H1 (cell line): ENCODE data around the gene CCP110. TPM values are rescaled to one million over a fixed set of nuclear protein-coding genes. Genes with fewer than 3 reads are reported as not detected.

Source experiments
- CTCF ChIA-PET: fragments of 300-600 bp; sonication (Branson Sonifier 250); formaldehyde crosslinking; loops from one replicate; lab custom pipeline; 2021; ENCODE audit not compliant: partially characterized antibody; lab: Charles Lee
- POLR2A ChIA-PET: fragments of 300-600 bp; sonication (Branson Sonifier 250); formaldehyde crosslinking; loops from one replicate; lab custom pipeline; 2021; ENCODE audit warnings: inconsistent platforms; ENCODE audit not compliant: partially characterized antibody; lab: Charles Lee
- DNase-seq, 2 experiments: peaks; one replicate each; pipeline versions ENCODE4 v3.0.0 to v3.0.0-alpha.2; 2010 to 2022; ENCODE audit warnings: low spot score in 2 of 2, low read depth in 1 of 2, mixed read lengths in 1 of 2
- FAIRE-seq: peaks from 2 replicates; lab custom pipeline; 2011; peaks lifted over from hg19 to GRCh38; lab: Jason Lieb, UNC
- H2AFZ ChIP-seq: 2 replicates; pipeline ENCODE4 v1.8.1; 2012; ENCODE audit warnings: low read length, inconsistent platforms
- H2AK5ac ChIP-seq: 2 replicates; pipeline ENCODE4 v1.6.1; 2013; ENCODE audit warnings: low read depth, low read length
- H2BK120ac ChIP-seq: replicated peaks from 2 replicates; pipeline ENCODE3; 2013; ENCODE audit warnings: low read depth, low read length, inconsistent platforms
- H2BK12ac ChIP-seq: 2 replicates; pipeline ENCODE4 v1.6.1; 2013; ENCODE audit warnings: low read depth, low read length
- H2BK15ac ChIP-seq: 2 replicates; pipeline ENCODE4 v1.6.1; 2013; ENCODE audit warnings: low read length
- H2BK20ac ChIP-seq: 2 replicates; pipeline ENCODE4 v1.6.1; 2013; ENCODE audit warnings: low read length
- H2BK5ac ChIP-seq: 2 replicates; pipeline ENCODE4 v1.6.1; 2013; ENCODE audit warnings: low read depth, low read length
- H3K14ac ChIP-seq: 2 replicates; pipeline ENCODE4 v1.6.1; 2013; ENCODE audit warnings: inconsistent platforms; ENCODE audit not compliant: insufficient read length
- H3K18ac ChIP-seq: 2 replicates; pipeline ENCODE4 v1.6.1; 2013; ENCODE audit warnings: low read length; ENCODE audit errors: extremely low read depth
- H3K23ac ChIP-seq: 2 replicates; pipeline ENCODE4 v1.6.1; 2013; ENCODE audit warnings: inconsistent platforms; ENCODE audit not compliant: insufficient read length
- H3K23me2 ChIP-seq: 2 replicates; pipeline ENCODE4 v1.6.1; 2013; ENCODE audit warnings: low read depth, low read length
- H3K27ac ChIP-seq: 2 replicates; pipeline ENCODE4 v1.6.1; 2011; ENCODE audit warnings: low read depth, low read length, inconsistent platforms
- H3K27me3 ChIP-seq, 4 experiments: replicated peaks in 1 of 4; 1 replicate in 1 of 4; 2 replicates in 3 of 4; pipeline versions ENCODE4 v1.6.1 to v1.8.1; 2011 to 2013; ENCODE audit warnings: low read length in 3 of 4, mild to moderate bottlenecking in 3 of 4, inconsistent platforms in 2 of 4, mixed read lengths in 2 of 4, moderate library complexity in 1 of 4; ENCODE audit not compliant: control insufficient read depth in 3 of 4, insufficient read depth in 3 of 4; ENCODE audit errors: extremely low read depth in 1 of 4
- H3K36me3 ChIP-seq, 4 experiments: 2 replicates each; pipeline versions ENCODE4 v1.6.1 to v1.8.1; 2011 to 2013; ENCODE audit warnings: mild to moderate bottlenecking in 4 of 4, low read length in 3 of 4, moderate library complexity in 2 of 4, control low read depth in 1 of 4, inconsistent platforms in 1 of 4; ENCODE audit not compliant: insufficient read depth in 4 of 4, control insufficient read depth in 2 of 4
- H3K4ac ChIP-seq: replicated peaks from 2 replicates; pipeline ENCODE3; 2013; ENCODE audit warnings: low read length, low read depth, mixed read lengths, inconsistent platforms; ENCODE audit not compliant: insufficient read length
- H3K4me1 ChIP-seq, 4 experiments: replicated peaks in 1 of 4; 1 replicate in 1 of 4; 2 replicates in 3 of 4; pipeline versions ENCODE4 v1.6.1 to v1.8.1; 2011 to 2013; ENCODE audit warnings: low read length in 3 of 4, inconsistent platforms in 2 of 4, mixed read lengths in 1 of 4; ENCODE audit not compliant: insufficient read depth in 4 of 4, control insufficient read depth in 3 of 4
- H3K4me2 ChIP-seq, 2 experiments: 2 replicates each; pipeline versions ENCODE4 v1.6.1 to v1.8.1; 2011 to 2013; ENCODE audit warnings: low read depth in 2 of 2, low read length in 2 of 2, control low read depth in 1 of 2, inconsistent platforms in 1 of 2, mild to moderate bottlenecking in 1 of 2; ENCODE audit not compliant: insufficient read depth in 1 of 2
- H3K4me3 ChIP-seq, 4 experiments: fragments of 200-600, 300-600 bp in 1 of 4; sonication (generic), shearing (Covaris generic), sonication (Bioruptor Twin) in 1 of 4; 2 replicates each; pipeline versions ENCODE4 v1.5.1 to v1.8.1; 2011 to 2016; ENCODE audit warnings: low read length in 4 of 4, low read depth in 3 of 4, control low read depth in 2 of 4, inconsistent platforms in 2 of 4, mild to moderate bottlenecking in 2 of 4, mixed read lengths in 1 of 4, moderate library complexity in 1 of 4; ENCODE audit not compliant: insufficient read depth in 2 of 4; ENCODE audit errors: extremely low read depth in 1 of 4
- H3K56ac ChIP-seq: replicated peaks from 2 replicates; pipeline ENCODE3; 2013; ENCODE audit warnings: low read depth, mild to moderate bottlenecking, mixed read lengths, low read length, inconsistent platforms; ENCODE audit not compliant: insufficient read length
- H3K79me1 ChIP-seq: 2 replicates; pipeline ENCODE4 v1.6.1; 2013; ENCODE audit warnings: low read depth, low read length, control low read depth
- H3K79me2 ChIP-seq, 2 experiments: 2 replicates each; pipeline versions ENCODE4 v1.6.1 to v1.8.1; 2012 to 2013; ENCODE audit warnings: low read length in 2 of 2, mild to moderate bottlenecking in 2 of 2, inconsistent platforms in 1 of 2; ENCODE audit not compliant: insufficient read depth in 2 of 2, control insufficient read depth in 1 of 2
- H3K9ac ChIP-seq, 4 experiments: replicated peaks in 1 of 4; 1 replicate in 1 of 4; 2 replicates in 3 of 4; pipeline versions ENCODE4 v1.6.1 to v1.8.1; 2011 to 2013; ENCODE audit warnings: low read depth in 3 of 4, low read length in 3 of 4, control low read depth in 2 of 4, mild to moderate bottlenecking in 2 of 4, moderate library complexity in 2 of 4, inconsistent platforms in 1 of 4; ENCODE audit errors: extremely low read depth in 1 of 4
- H3K9me3 ChIP-seq, 2 experiments: 2 replicates each; pipeline versions ENCODE4 v1.6.1 to v1.8.1; 2012 to 2013; ENCODE audit warnings: mild to moderate bottlenecking in 2 of 2, moderate library complexity in 2 of 2, control low read depth in 1 of 2, inconsistent platforms in 1 of 2, low read depth in 1 of 2, low read length in 1 of 2, mixed read lengths in 1 of 2; ENCODE audit not compliant: insufficient read depth in 2 of 2
- H4K20me1 ChIP-seq, 2 experiments: replicated peaks in 1 of 2; 2 replicates each; pipeline versions ENCODE3 to v1.8.1; 2011 to 2013; ENCODE audit warnings: inconsistent platforms in 2 of 2, low read length in 2 of 2, mild to moderate bottlenecking in 1 of 2; ENCODE audit not compliant: insufficient read depth in 2 of 2, control insufficient read depth in 1 of 2
- H4K5ac ChIP-seq: 2 replicates; pipeline ENCODE4 v1.6.1; 2013; ENCODE audit warnings: low read length, low read depth, mixed read lengths, inconsistent platforms; ENCODE audit not compliant: insufficient read length
- H4K8ac ChIP-seq: 2 replicates; pipeline ENCODE4 v1.8.0; 2013; ENCODE audit warnings: mild to moderate bottlenecking, moderate library complexity, low read length, inconsistent platforms; ENCODE audit not compliant: insufficient read depth; ENCODE audit errors: extremely low read depth
- H4K91ac ChIP-seq: replicated peaks from 2 replicates; pipeline ENCODE3; 2013; ENCODE audit warnings: low read length, mixed read lengths, inconsistent platforms; ENCODE audit not compliant: insufficient read length
- CREB1 ChIP-seq: IDR thresholded peaks from 2 replicates; pipeline ENCODE4 v1.6.1; 2012; ENCODE audit warnings: inconsistent platforms
- CTCF ChIP-seq, 3 experiments: IDR thresholded peaks; 1 replicate in 2 of 3; 2 replicates in 1 of 3; pipeline versions ENCODE4 v1.5.1 to v1.6.1; 2011; ENCODE audit warnings: low read length in 3 of 3, mild to moderate bottlenecking in 3 of 3, inconsistent platforms in 2 of 3, low read depth in 1 of 3, moderate library complexity in 1 of 3; ENCODE audit not compliant: insufficient read depth in 1 of 3; ENCODE audit errors: control extremely low read depth in 1 of 3
- RAD21 ChIP-seq, 2 experiments: IDR thresholded peaks in 1 of 2; conservative IDR thresholded peaks in 1 of 2; 2 replicates each; pipeline ENCODE4 v1.6.1; 2011; ENCODE audit warnings: low read depth in 2 of 2, low read length in 2 of 2, improper control_type of control experiment in 1 of 2, inconsistent platforms in 1 of 2, mild to moderate bottlenecking in 1 of 2, moderate library complexity in 1 of 2
- WGBS, 2 experiments: shearing (Covaris generic) in 1 of 2; methylation state at CpG; one replicate each; pipeline versions ENCODE4 v1.1.6 to v1.1.7; 2013 to 2015; ENCODE audit warnings: low lambda C conversion rate in 2 of 2, mixed read lengths in 2 of 2, inconsistent platforms in 1 of 2, low coverage in 1 of 2, missing lambda C conversion rate in 1 of 2; ENCODE audit not compliant: insufficient replicate concordance in 2 of 2, insufficient coverage in 1 of 2, insufficient read length in 1 of 2; ENCODE audit errors: extremely low coverage in 1 of 2, missing lambda C conversion rate in 1 of 2; 5-methylcytosine and 5-hydroxymethylcytosine counted together
- polyA plus RNA-seq, 7 experiments: library from polyadenylated mRNA; depleted of rRNA in 3 of 7; stranded (reverse) in 5 of 7; unstranded in 2 of 7; fragments of >200 nt in 5 of 7; fragments of 200-250 nt in 2 of 7; gene quantifications; 1 replicate in 5 of 7; 2 replicates in 1 of 7; 4 replicates in 1 of 7; pipeline versions ENCODE4 v1.2.1 to v1.2.3, GENCODE V29; 2011 to 2013; ENCODE audit warnings: missing spikeins in 2 of 7, mixed read lengths in 2 of 7
- total RNA-seq: library from RNA; stranded (reverse); fragmentation: NEBNext Ultra II Directional; extraction: Animal tissue kit (Norgen Biotek cat#: 25700); gene quantifications from 2 replicates; pipeline ENCODE4 v1.2.1, GENCODE V29; 2021

Gene CCP110
- total and polyA plus RNA-seq, 2 of the 8 experiments (the other 6 are each of a cell fraction or from before 2014, with no cell fraction given), result 3.2 to 19.8 TPM

- no peaks in the 10 kb centered on the region for H3K9me3 ChIP-seq
- H2BK5ac ChIP-seq, result no peak overlapping the region
- peaks cover 0 to 2% of the 10 kb centered on the region in 2 experiments for H4K20me1 ChIP-seq
- H3K79me2 ChIP-seq, result no peaks in the 10 kb centered on the region
- H4K8ac ChIP-seq, result no peak overlapping the region
- no peak overlapping the region for H3K23ac ChIP-seq
- peak; percentile 79 to 87 for TF ChIP-seq RAD21 (IDR thresholded peaks at IDR 0.05 in 1 of 2, conservative IDR thresholded peaks at IDR 0.05 in 1 of 2; ENCODE audit: low read depth in 2 of 2, low read length in 2 of 2)
- TF ChIP-seq CREB1, result no peak
- peak in 2 of 3 experiments; percentile 51; a peak in 3 of 4 replicates for TF ChIP-seq CTCF (IDR thresholded peaks at IDR 0.05; ENCODE audit: control extremely low read depth in 1 of 3, insufficient read depth in 1 of 3, low read depth in 1 of 3, low read length in 3 of 3)
- H3K9ac ChIP-seq, result no peak overlapping the region
- H3K4me1 ChIP-seq, result peaks cover 0 to 4% (median 2%) of the 10 kb centered on the region in 4 experiments; a peak in 3 of 7 replicates
- H2BK12ac ChIP-seq, result no peak overlapping the region
- H3K23me2 ChIP-seq, result no peaks in the 10 kb centered on the region
- DNase-seq (peak in 1 of 2 experiments; percentile 56), FAIRE-seq (peak; percentile 69)
- H3K79me1 ChIP-seq, result no peaks in the 10 kb centered on the region
- H3K4me2 ChIP-seq, result no peak overlapping the region
- H4K91ac ChIP-seq, result no peak overlapping the region
- no peak overlapping the region for H3K18ac ChIP-seq
- H3K14ac ChIP-seq, result no peak overlapping the region
- no peak overlapping the region for H2BK20ac ChIP-seq
- H3K27ac ChIP-seq, result no peak overlapping the region
- H3K56ac ChIP-seq, result no peak overlapping the region
- H2BK15ac ChIP-seq, result no peak overlapping the region
- no peak overlapping the region for H2BK120ac ChIP-seq
- 73% methylated on average over 13 of the region's 13 CpGs; no CpG with 5 or more reads in 1 of the 2 experiments for WGBS, 2 experiments
- H3K4ac ChIP-seq, result no peak overlapping the region
- no peaks in the 10 kb centered on the region for H3K27me3 ChIP-seq
- H4K5ac ChIP-seq, result no peak overlapping the region
- ChIA-PET POLR2A (interaction anchor here (0.6 to 1.3 kb wide), 2 partner anchors 111 to 281 kb away, joined by 3 to 5 read pairs; no protein-coding TSS in a partner anchor), CTCF (interaction anchor here (0.6 to 8.7 kb wide), 25 partner anchors 8 to 783 kb away, joined by 3 to 91 read pairs (median 3); partner anchors contain the start of gene GPRC5B)
- no peak overlapping the region for H3K4me3 ChIP-seq
- no peak overlapping the region for H2AFZ ChIP-seq
- no peak overlapping the region for H2AK5ac ChIP-seq
- peaks cover 0 to 7% (median 0%) of the 10 kb centered on the region in 4 experiments; a peak in 1 of 8 replicates for H3K36me3 ChIP-seq
Measured at GRCh38 chr16:19601083-19601976, 77.6 kb downstream of the CCP110 start.
